Peyer's patch (tissue), 4 donors: ENCODE data around the gene AKAP13.
"Not testable (repeated sequence)": the region's sequence is repeated elsewhere in the genome, so short reads cannot be mapped to it uniquely, and the experiment has no call there.

ENCODE experiments used
- CTCF ChIP-seq, 6 experiments: fragments of 450-650 bp in 4 of 6; fragments of 200-600 bp in 2 of 6; sonication (generic) in 1 of 6; IDR thresholded peaks; one replicate each; pipeline ENCODE4 v1.5.1; 2017 to 2019; ENCODE audit warnings: antibody characterized with exemption in 6 of 6, mild to moderate bottlenecking in 3 of 6, moderate library complexity in 1 of 6
- POLR2A ChIP-seq, 2 donors: fragments of 450-650 bp; IDR thresholded peaks; one replicate each; pipeline ENCODE4 v1.5.1; 2017; ENCODE audit warnings: antibody characterized with exemption in 2 of 2, mild to moderate bottlenecking in 2 of 2, moderate library complexity in 2 of 2

GRCh38 chr15:85796371-85796770 is 416.0 kb downstream of the AKAP13 start:
- TF ChIP-seq CTCF, POLR2A (IDR thresholded peaks at IDR 0.05): not testable (repeated sequence)
